Osteoblast (primary cell): ENCODE results near the gene DNHD1. TPM values are rescaled to one million over a fixed set of nuclear protein-coding genes. Genes with fewer than 3 reads are reported as not detected.

Experiments used
- DNase-seq: peaks from one replicate; pipeline ENCODE4 v3.0.0; 2011; ENCODE audit warnings: low spot score, mixed read lengths; ENCODE audit not compliant: insufficient read length; ENCODE audit errors: missing footprints
- H2AFZ ChIP-seq: 2 replicates; pipeline ENCODE4 v1.6.0; 2011; ENCODE audit warnings: mild to moderate bottlenecking, low read length
- H3K27ac ChIP-seq: 2 replicates; pipeline ENCODE4 v1.5.1; 2011; ENCODE audit warnings: mild to moderate bottlenecking, low read depth, low read length, moderate library complexity
- H3K27me3 ChIP-seq: 2 replicates; pipeline ENCODE4 v1.6.0; 2012; ENCODE audit warnings: mild to moderate bottlenecking, control low read depth, inconsistent platforms, low read length, moderate library complexity; ENCODE audit not compliant: insufficient read depth
- H3K36me3 ChIP-seq: 2 replicates; pipeline ENCODE4 v1.5.1; 2011; ENCODE audit warnings: mild to moderate bottlenecking, low read length, control low read depth, moderate library complexity; ENCODE audit not compliant: insufficient read depth
- H3K4me1 ChIP-seq: 2 replicates; pipeline ENCODE4 v1.5.1; 2011; ENCODE audit warnings: mild to moderate bottlenecking, low read length, control low read depth, moderate library complexity; ENCODE audit not compliant: insufficient read depth
- H3K4me2 ChIP-seq: 2 replicates; pipeline ENCODE4 v1.6.0; 2011; ENCODE audit warnings: mild to moderate bottlenecking, low read length; ENCODE audit not compliant: insufficient read depth
- H3K4me3 ChIP-seq: fragments of 200-600 bp; sonication (generic); 3 replicates; pipeline ENCODE4 v1.5.1; 2012; ENCODE audit warnings: mild to moderate bottlenecking, low read length, inconsistent platforms; ENCODE audit not compliant: insufficient read depth
- H3K79me2 ChIP-seq: 2 replicates; pipeline ENCODE4 v1.6.0; 2012; ENCODE audit warnings: mild to moderate bottlenecking, low read length, control low read depth, inconsistent platforms; ENCODE audit not compliant: insufficient read depth
- H3K9me3 ChIP-seq: 2 replicates; pipeline ENCODE4 v1.5.1; 2011; ENCODE audit warnings: low read depth, low read length, control low read depth
- H4K20me1 ChIP-seq: 2 replicates; pipeline ENCODE4 v1.6.0; 2012; ENCODE audit warnings: mild to moderate bottlenecking, low read length, control low read depth; ENCODE audit not compliant: insufficient read depth
- total RNA-seq: library from RNA; depleted of rRNA; stranded (reverse); fragments of >200 nt; gene quantifications from 2 replicates; pipeline ENCODE4 v1.2.3, GENCODE V29; 2012
- TF ChIP-seq, protein P1 (sequence below): IDR thresholded peaks from 2 replicates; pipeline ENCODE4 v1.5.1; 2011; ENCODE audit warnings: mild to moderate bottlenecking, low read depth, low read length, moderate library complexity; ENCODE audit errors: extremely low read depth

DNHD1 gene
- total RNA-seq, 1 donor, result 9.0 TPM

DNA sequence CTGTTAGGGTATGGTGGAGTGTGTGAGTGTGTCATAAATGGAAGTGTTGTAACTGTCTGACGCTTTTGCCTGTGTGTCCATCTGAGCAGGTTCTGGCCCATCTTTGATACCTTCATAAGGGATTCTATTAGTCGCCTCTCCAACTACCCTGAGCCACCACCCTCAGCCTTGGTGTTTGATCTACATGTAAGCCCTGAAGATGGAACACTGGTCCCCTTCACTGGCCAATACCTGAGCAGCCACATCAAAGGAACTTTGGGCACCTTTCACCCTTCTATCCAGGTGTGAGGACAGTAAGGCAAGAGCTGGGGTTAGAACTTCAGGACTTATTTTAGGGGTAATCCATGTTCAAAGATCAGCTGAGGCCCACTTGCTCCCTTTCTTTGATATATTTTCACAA is 51.0 kb downstream of the DNHD1 start:
- peaks cover 2% of the 10 kb centered on the region for H3K36me3 ChIP-seq
- H3K79me2 ChIP-seq, result no peaks in the 10 kb centered on the region
- no peak overlapping the region for H3K4me3 ChIP-seq
- H3K9me3 ChIP-seq, result no peaks in the 10 kb centered on the region
- H3K27me3 ChIP-seq, result no peaks in the 10 kb centered on the region
- no peak overlapping the region for H3K27ac ChIP-seq
- H4K20me1 ChIP-seq, result no peaks in the 10 kb centered on the region
- no peak overlapping the region for H2AFZ ChIP-seq
- H3K4me2 ChIP-seq, result no peak overlapping the region
- peak; percentile 62 for DNase-seq
- TF ChIP-seq, protein P1, sequence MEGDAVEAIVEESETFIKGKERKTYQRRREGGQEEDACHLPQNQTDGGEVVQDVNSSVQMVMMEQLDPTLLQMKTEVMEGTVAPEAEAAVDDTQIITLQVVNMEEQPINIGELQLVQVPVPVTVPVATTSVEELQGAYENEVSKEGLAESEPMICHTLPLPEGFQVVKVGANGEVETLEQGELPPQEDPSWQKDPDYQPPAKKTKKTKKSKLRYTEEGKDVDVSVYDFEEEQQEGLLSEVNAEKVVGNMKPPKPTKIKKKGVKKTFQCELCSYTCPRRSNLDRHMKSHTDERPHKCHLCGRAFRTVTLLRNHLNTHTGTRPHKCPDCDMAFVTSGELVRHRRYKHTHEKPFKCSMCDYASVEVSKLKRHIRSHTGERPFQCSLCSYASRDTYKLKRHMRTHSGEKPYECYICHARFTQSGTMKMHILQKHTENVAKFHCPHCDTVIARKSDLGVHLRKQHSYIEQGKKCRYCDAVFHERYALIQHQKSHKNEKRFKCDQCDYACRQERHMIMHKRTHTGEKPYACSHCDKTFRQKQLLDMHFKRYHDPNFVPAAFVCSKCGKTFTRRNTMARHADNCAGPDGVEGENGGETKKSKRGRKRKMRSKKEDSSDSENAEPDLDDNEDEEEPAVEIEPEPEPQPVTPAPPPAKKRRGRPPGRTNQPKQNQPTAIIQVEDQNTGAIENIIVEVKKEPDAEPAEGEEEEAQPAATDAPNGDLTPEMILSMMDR, result no peak
- H3K4me1 ChIP-seq, result no peaks in the 10 kb centered on the region

DNA sequence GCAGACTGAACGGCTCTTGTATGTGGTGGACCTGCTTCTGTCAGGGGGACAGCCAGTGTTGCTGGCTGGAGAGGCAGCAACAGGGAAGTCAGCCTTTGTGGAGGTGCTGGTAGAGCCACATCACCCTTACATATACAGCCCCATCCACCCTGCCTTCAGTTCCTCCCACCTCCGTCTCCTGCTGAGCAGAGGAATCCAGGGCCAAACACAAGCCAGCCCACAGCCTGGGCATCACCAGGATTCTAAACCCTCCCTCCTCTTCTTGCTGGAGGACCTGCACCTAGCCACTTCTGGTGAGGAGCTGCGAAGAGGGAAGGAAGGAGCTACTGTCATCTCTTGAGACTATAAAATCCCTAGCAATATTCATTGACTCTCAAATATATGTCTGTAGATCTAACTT is 51.6 kb downstream of the DNHD1 start:
- H4K20me1 ChIP-seq, result no peaks in the 10 kb centered on the region
- H3K4me1 ChIP-seq, result no peaks in the 10 kb centered on the region
- DNase-seq, result peak; percentile 73
- H3K36me3 ChIP-seq, result peaks cover 2% of the 10 kb centered on the region
- no peaks in the 10 kb centered on the region for H3K9me3 ChIP-seq
- H3K4me2 ChIP-seq, result no peak overlapping the region
- H3K27ac ChIP-seq, result no peak overlapping the region
- H3K27me3 ChIP-seq, result no peaks in the 10 kb centered on the region
- H2AFZ ChIP-seq, result no peak overlapping the region
- TF ChIP-seq, protein P1, result no peak
- no peak overlapping the region for H3K4me3 ChIP-seq
- H3K79me2 ChIP-seq, result no peaks in the 10 kb centered on the region

DNA sequence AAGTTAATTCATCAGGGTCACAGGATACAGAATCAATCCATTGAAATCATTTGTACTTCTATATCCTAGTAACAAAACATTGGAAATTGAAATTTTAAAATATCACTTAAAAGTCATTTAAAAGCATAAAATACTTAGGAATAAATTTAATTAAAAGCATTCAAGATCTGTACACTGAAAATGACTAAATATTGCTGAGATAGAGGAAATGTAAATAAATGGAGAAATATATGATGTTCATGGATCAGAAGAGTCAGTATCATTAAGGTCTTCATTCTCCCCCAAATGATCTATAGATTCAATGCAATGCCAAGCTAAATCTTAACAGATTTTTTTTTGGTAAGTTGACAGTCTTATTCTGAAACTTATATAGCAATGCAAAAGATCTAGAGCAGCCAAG is 56.6 kb downstream of the DNHD1 start:
- Histone ChIP-seq H3K4me3 (no peak overlapping the region), H4K20me1 (no peaks in the 10 kb centered on the region), H2AFZ (no peak overlapping the region), H3K27me3 (no peaks in the 10 kb centered on the region), H3K4me1 (no peaks in the 10 kb centered on the region), H3K4me2 (no peak overlapping the region), H3K27ac (no peak overlapping the region), H3K79me2 (no peaks in the 10 kb centered on the region), H3K36me3 (no peaks in the 10 kb centered on the region), H3K9me3 (no peaks in the 10 kb centered on the region)
- TF ChIP-seq, protein P1, result no peak
- no peak for DNase-seq

DNA sequence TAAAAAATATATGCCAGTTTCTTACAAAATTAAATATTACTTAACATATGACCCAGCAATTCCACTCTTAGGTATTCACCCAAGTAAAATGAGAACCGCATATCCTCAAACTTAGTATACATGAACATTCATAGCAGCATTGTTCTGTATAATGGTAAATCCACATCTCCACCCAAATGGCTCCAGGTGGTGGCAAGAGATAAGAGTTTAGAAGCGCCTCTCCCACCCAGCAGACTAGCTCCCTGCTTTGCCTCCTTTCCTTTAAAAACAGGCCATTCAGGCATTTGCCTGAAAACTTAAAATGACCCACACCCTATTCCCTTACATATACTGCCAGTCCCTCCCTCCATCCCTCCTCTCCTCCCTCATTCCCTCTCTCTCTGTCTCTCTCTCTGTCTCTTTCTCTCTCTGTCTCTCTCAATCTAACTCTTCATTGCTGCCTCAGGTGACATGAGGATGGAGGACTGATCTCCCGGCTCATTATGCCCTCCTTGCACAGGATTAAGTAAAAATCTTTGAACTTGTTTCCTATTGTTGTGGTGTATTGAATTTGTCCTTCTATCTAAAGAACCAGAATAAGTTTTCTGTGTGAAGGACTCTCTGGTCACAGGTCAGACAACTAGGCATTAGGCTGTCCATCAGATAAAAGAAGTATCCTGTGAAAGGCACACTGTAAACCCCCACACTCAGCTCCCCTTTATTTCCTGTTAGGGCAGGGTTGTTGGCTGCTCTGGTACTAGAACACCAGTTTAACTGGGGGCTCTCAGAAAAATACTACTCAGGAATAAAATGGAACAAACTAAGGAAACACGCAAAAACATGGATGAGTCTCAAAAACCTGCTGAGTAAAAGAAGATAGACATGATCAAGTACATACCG is 58.0 kb downstream of the DNHD1 start:
- Histone ChIP-seq H3K79me2 (no peaks in the 10 kb centered on the region), H4K20me1 (no peaks in the 10 kb centered on the region), H3K9me3 (no peaks in the 10 kb centered on the region), H3K27me3 (no peaks in the 10 kb centered on the region), H3K4me1 (no peaks in the 10 kb centered on the region), H3K4me3 (no peak overlapping the region), H2AFZ (no peak overlapping the region), H3K36me3 (no peaks in the 10 kb centered on the region), H3K27ac (no peak overlapping the region), H3K4me2 (no peak overlapping the region)
- peak; percentile 73 for DNase-seq
- TF ChIP-seq, protein P1, result no peak
